Measurements from ENCODE around the gene BBS7. TPM values are rescaled to one million over a fixed set of nuclear protein-coding genes. Genes with fewer than 3 reads are reported as not detected.
A peak's percentile ranks its signal among the peaks of the same experiment; 100 is the strongest.

The BBS7 gene
- total and polyA plus RNA-seq, 10 of the 15 experiments (the other 5 are each of a cell fraction or from before 2014, with no cell fraction given): 5.2 to 15.2 (median 9.0) TPM

DNA sequence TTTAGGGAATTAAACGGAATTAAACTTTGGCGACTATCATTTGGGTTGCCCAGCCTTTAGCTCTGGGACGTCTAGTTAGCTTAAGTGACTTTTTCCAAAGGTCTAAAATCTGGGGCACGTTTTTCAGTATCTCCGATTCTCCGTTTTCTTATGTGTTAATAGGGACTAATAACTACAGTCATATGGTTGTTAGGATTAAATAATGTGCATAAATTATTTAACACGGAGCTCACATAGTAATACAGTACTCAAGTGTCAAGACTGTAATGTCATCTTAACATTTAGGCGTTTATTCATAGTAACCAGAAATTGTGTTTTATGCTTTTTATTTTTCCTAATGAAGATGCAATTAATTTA, 46.1 kb downstream of the BBS7 start:
- Histone ChIP-seq H3K27ac (ENCODE audit: control insufficient read depth, insufficient read depth) (peak overlapping the region; percentile 89), H3K36me3 (ENCODE audit: control insufficient read depth in 2 of 2, insufficient read depth in 2 of 2, low read length in 1 of 2) (no peaks in the 10 kb centered on the region), H3K4me3 (peak overlapping the region; percentile 77), H4K20me1 (ENCODE audit: control insufficient read depth, insufficient read depth) (no peaks in the 10 kb centered on the region), H3K79me2 (ENCODE audit: control insufficient read depth, insufficient read depth, low read length) (peaks cover 39% of the 10 kb centered on the region), H3K4me2 (ENCODE audit: control insufficient read depth, insufficient read depth) (peak overlapping the region; percentile 80; the same call in 1 of the 2 replicates), H3K9me3 (replicated peaks; ENCODE audit: control insufficient read depth, insufficient read depth, low read length) (no peaks in the 10 kb centered on the region), H3K27me3 (replicated peaks in 1 of 2; ENCODE audit: control insufficient read depth in 2 of 2, insufficient read depth in 2 of 2, low read length in 1 of 2) (no peaks in the 10 kb centered on the region), H3K9ac (ENCODE audit: control insufficient read depth, insufficient read depth, low read length) (peak overlapping the region; percentile 75), H3K4me1 (ENCODE audit: control insufficient read depth, insufficient read depth, low read length) (no peaks in the 10 kb centered on the region), H2AFZ (ENCODE audit: control insufficient read depth, low read depth, low read length) (peak overlapping the region; percentile 96)
- FAIRE-seq (no peak), DNase-seq (ENCODE audit: low read depth, low spot score) (no peak), ATAC-seq (no peak)
- ChIA-PET SMC1A (ENCODE audit: uncharacterized antibody, unreplicated experiment) (interaction anchor here (0.6 to 1.9 kb wide), 13 partner anchors 10 to 779 kb away, joined by 3 to 12 read pairs (median 3); partner anchors contain the start of genes BBS7 and EXOSC9), RAD21 (ENCODE audit: unreplicated experiment) (interaction anchor here (0.7 to 1.6 kb wide), 8 partner anchors 9 to 361 kb away, joined by 3 to 10 read pairs (median 4); partner anchors contain the start of genes BBS7 and EXOSC9), CTCF (interaction anchor here (1.0 to 1.6 kb wide), 8 partner anchors 8 to 127 kb away, joined by 3 to 7 read pairs (median 4); partner anchors contain the start of gene ANXA5), POLR2A (interaction anchor here (0.9 to 3.3 kb wide), 5 partner anchors 15 to 47 kb away, joined by 3 to 16 read pairs (median 7); partner anchors contain the start of genes BBS7 and EXOSC9)
- TF ChIP-seq RAD51 (IDR thresholded peaks at IDR 0.05): peak; percentile 39; the same call in 1 of the 2 replicates
- 0 out of 4 replicates have a peak, but pooled peaks of 1 of the 2 experiments have one; percentile 3 for TF ChIP-seq IKZF2 (IDR thresholded peaks at IDR 0.05)
- TF ChIP-seq, protein P1, sequence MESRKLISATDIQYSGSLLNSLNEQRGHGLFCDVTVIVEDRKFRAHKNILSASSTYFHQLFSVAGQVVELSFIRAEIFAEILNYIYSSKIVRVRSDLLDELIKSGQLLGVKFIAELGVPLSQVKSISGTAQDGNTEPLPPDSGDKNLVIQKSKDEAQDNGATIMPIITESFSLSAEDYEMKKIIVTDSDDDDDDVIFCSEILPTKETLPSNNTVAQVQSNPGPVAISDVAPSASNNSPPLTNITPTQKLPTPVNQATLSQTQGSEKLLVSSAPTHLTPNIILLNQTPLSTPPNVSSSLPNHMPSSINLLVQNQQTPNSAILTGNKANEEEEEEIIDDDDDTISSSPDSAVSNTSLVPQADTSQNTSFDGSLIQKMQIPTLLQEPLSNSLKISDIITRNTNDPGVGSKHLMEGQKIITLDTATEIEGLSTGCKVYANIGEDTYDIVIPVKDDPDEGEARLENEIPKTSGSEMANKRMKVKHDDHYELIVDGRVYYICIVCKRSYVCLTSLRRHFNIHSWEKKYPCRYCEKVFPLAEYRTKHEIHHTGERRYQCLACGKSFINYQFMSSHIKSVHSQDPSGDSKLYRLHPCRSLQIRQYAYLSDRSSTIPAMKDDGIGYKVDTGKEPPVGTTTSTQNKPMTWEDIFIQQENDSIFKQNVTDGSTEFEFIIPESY (IDR thresholded peaks at IDR 0.05): no peak
- in situ Hi-C loops (cut with MboI): no loop called here
- intact Hi-C loops (cut with micrococcal nuclease; ENCODE audit: unreplicated experiment): no loop called here
- 0% methylated on average over 8 of the region's 8 CpGs for WGBS (ENCODE audit: insufficient coverage, insufficient replicate concordance, low lambda C conversion rate, missing lambda C conversion rate)
- TSS peak; percentile 97 for BruUV-seq (replicated peaks)
